OCI-LY3 (cell line): ENCODE measurements around the gene LRBA.

Experiments used
- CTCF ChIP-seq: fragments of 200-600, 300-600 bp; sonication (generic); IDR thresholded peaks from 2 replicates; pipeline ENCODE4 v1.5.1; 2014; ENCODE audit warnings: antibody characterized with exemption, low read length, low read depth
- EZH2phosphoT487 ChIP-seq: fragments of 200-600 bp; shearing (Covaris generic); IDR thresholded peaks from 2 replicates; pipeline ENCODE4 v1.6.1; 2018; ENCODE audit warnings: antibody characterized with exemption, mixed run types, low read depth

- TF ChIP-seq CTCF (no peak), EZH2phosphoT487 (no peak)
Observed at GRCh38 chr4:150265806-150266205, 749.3 kb downstream of the LRBA start.
